Stimulated activated CD8-positive, alpha-beta memory T cell treated with anti-CD3 and anti-CD28 coated beads, Interleukin-12 subunit alpha, Interleukin-12 subunit beta, amount 100 ng/mL, for 4 hours (primary cell): ENCODE data around the gene GPC3.
"Not testable (repeated sequence)": the region's sequence is repeated elsewhere in the genome, so short reads cannot be mapped to it uniquely, and the experiment has no call there.

Experiments used
- DNase-seq: peaks from one replicate; pipeline ENCODE4 v3.0.0-alpha.2; 2020; ENCODE audit warnings: low read depth

The GPC3 gene

DNA sequence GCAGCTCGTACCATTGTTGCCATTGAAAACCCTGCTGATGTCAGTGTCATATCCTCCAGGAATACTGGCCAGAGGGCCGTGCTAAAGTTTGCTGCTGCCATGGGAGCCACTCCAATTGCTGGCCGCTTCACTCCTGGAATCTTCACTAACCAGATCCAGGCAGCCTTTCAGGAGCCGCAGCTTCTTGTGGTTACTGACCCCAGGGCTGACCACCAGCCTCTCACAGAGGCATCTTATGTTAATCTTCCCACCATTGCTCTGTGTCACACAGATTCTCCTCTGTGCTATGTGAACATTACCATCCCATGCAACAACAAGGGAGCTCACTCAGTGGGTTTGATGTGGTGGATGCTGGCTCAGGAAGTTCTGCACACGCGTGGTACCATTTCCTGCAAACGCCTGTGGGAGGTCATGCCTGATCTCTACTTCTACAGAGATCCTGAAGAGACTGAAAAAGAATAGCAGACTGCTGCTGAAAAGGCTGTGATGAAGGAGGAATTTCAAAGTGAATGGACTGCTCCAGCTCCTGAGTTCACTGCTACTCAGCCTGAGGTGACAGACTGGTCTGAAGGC lies 222.3 kb downstream of the GPC3 start:
- not testable (repeated sequence) for DNase-seq

DNA sequence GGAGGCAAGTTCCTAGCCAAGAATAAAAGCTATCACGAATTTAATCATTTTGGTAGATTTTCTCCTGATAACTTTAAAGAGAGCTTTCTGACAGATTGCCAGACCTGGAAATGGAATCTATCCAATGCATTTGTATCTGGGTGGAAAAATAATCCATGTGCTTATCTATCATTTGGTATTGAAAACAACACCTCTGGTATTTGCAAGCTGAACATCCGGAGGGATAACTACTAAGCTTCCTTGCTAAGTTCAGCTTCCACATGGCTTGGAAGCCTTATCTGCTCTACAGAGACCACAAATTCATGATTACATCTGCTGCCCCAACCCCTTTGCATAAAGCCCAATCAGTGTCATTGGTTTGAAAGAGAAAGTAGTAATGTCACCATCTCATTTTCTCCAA lies 230.7 kb downstream of the GPC3 start:
- DNase-seq: no peak

DNA sequence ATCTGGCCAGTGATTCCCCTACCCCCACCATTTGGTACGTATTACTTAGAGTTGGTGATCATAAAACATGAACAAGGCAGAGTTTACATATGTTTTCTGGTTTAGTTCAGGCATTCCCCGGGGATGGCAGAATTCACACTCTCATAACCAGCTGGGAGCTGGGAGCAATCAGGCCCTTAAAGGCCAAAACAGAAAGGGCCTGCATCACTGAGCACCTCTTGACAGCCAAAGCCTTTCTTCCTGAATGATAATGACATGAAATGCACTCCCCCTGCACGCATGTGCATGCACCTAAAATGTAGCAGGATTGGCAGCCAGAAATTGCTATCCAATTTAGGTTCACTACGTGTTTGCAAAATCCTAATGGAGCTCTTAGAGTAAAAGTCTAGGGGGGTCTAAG lies 235.4 kb downstream of the GPC3 start:
- DNase-seq: no peak

DNA sequence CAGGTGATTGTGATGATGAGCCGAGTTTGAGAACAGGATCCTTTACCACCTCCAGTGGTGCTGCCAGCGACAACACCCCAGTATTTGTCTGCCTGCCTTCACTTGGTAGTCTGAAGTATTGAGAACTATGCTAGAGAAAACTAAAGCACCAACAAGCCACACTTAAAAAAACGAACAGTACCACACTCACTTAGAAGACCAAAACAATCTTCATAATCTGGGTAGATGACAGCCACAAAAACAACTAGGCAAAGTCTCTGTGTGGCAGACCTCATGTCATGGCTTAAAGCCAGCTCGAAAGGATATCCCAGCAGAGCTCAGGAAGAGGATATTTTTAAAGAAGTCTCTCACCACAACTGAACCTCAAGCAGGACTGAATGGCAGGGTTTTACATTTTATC lies 236.0 kb downstream of the GPC3 start:
- DNase-seq: no peak

DNA sequence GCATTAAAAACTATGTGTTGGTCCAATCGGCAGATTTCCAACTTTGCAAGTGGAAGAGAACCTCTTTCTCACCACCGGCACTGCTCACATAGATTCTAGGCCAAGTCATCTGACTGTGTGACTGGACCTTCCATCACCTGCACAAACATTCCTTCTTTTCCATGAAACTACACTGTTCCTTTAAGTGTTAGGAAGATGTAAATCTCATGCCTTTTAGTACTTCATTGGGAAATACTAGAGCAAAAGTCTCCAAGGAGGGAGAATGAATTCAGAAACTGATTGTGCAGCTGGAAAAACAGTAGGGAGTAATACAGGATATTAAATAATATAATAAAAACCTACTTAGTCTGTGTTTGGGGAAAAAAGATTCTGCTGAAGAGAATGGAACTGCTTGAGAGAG lies 238.2 kb downstream of the GPC3 start:
- DNase-seq: no peak

DNA sequence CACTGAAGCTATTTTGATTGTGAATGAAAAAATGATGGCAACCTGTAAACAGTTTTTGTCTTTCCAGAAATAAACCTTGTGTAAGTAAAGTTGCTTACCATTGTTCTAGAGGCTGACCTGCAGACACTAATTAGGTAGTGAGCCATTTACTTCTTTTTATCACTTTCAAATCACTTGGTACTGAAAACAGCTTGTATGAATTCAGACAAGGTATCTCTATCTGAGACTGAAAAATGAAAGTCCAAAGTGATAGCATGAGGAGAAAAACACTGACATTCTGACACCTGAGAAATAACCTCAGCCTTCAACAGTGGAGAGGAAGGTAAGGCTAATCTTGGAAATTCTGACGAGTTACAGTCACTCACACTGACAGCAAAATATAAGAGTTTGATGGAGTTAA lies 238.8 kb downstream of the GPC3 start:
- no peak for DNase-seq

DNA sequence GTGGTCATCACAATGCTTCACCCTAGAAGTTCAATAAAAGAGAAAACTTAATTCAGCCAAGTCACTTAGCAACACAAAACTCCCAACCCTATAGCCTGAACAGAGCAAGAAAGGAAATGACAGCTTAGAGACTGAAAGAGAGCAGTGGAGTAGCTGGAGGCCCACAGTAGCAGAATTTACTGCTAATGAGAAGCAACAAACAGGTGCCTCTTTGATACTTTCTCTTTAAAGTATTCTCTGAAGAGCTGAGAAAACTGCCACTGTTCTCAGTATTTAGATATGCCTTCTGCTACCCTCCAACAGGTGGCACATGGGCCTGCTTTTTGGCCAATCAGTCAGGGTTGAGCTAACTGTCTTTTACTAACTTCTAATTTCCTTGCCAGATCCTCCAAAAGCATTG lies 240.0 kb downstream of the GPC3 start:
- DNase-seq: no peak

DNA sequence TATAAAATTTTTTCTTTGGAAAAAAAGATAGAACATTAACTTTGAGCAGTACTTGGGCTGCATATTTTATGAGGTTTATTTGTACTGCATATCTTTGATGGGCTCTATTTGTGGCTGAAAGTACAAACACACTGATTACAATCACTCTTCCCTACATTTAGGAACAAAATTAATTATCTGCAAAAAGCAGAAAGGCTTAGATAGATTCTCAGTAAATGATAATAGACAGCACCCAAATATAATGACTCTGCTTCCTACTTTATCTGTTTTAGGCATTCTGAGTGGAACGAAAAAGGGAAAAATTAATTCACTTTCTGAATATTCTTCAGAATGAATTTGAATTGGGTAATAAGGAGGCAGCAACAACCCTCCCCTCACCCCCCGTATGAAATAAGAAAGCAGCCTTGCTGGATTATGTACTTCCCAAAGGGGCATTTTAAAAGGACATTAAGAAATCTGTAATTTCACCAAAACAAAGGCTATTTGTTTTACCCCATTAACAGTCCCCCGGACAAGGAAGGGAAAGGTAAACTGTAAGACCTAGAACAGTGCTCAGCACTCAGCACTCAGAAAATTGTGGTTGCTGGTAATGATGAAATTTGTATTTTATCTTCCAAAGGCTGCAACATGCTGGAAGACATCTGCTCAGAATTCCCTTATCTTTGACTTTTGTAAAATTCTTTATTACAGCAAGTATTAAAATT lies 242.6 kb downstream of the GPC3 start:
- no peak for DNase-seq

DNA sequence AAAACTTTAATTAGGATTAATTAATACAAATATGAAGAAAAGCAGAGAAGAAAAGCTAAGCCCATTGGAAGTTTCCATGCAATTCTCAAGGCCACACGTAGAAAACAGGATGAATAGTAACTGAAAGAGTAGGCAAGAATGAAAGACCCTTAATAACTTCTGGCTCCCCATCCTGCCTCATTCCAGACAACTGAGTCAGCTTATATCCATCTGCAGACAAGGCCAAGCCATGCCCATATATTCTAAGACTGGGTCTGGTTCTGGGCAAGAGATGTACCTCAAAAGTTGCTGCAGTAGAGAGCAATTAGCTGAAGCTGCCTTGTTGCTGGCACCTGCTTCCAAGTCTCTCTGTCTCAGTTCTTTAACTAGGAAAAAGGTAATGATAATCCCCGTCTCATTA lies 244.1 kb downstream of the GPC3 start:
- no peak for DNase-seq

DNA sequence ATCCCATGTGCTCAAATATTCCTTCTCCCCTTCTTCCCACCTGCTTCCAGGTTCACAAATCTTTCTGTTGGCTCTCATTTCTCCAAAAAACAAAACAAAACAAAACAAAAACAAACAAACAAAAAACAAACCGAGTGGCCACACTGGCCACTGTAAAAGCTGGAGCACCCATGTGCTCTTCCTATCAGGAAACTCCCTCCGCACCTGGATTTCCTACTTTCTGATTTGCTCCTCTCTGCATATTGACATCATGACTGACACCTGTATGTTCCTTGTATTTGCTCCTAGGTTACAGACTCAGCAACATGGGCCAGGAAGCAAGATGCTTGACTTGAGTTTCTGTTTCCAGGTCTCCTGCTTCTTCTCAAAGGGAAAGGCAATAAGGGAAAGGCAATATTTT lies 258.8 kb downstream of the GPC3 start:
- no peak for DNase-seq

DNA sequence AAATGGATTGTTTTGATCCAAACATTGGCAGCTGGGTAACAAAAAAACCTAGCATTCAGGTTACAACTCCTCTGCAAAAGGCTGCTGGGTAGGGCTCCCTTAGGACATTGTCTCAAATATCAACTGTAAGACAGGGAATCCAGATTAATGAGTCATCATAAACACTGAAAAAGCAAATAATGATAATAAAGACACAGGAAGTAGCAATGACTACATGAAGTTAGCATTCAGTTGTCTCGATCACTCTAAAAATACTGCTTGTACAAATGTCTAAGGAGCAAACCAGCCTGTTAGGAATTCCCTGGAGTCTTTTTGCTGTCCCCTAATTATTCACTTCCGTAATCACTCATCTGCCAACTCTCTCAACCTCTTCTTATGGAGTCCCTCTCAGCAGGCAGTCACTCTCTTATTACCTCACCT lies 259.2 kb downstream of the GPC3 start:
- no peak for DNase-seq

DNA sequence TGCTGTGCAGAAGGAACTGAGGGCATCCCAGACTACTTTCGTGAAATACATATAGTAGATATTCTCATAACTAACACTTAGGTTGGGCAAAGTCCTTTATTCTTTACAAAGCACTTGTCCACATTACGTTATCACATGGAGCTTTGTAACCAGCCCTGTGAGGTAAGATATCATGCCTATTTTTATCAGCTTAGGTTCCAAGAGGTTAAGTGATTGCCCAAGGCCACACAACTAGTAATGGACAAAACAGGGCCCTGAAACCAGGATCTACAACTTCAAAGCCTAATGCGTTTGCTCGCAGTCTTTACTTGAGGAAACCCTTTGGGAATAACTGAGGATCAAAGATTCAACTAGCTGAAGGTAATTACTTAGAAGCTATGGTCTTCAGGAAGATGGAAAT lies 261.5 kb downstream of the GPC3 start:
- no peak for DNase-seq

DNA sequence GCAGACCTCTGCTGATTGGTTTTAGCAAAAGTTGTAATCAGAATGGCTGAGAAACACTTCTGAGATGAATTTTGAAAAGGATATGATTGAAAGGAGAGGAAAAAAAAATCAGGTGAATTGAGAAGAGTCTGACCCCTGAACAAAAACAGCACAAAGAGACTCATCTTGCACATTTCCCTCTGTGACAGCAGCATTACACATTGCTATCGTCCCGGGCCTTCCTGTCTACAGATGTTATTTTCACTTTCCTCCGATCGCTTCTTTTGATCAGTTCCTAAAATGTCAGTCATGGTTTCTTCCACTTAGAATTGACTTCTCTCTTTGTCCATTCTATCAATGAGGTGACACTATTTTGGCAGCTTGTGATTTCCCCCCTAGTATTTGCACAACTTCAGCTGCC lies 262.6 kb downstream of the GPC3 start:
- no peak for DNase-seq

DNA sequence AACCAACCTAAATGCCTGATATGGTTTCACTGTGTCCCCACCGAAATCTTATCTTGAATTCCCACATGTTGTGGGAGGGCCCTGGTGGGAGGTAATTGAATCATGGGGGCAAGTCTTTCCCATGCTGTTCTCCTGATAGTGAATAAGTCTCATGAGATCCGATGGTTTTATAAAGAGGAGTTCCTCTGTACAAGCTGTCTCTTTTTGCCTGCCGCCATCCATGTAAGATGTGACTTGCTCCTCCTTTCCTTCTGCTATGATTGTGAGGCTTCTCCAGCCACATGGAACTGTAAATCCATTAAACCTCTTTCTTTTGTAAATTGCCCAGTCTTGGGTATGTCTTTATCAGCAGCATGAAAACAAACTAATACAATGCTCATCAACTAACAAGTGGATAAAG lies 265.1 kb downstream of the GPC3 start:
- DNase-seq: not testable (repeated sequence)

DNA sequence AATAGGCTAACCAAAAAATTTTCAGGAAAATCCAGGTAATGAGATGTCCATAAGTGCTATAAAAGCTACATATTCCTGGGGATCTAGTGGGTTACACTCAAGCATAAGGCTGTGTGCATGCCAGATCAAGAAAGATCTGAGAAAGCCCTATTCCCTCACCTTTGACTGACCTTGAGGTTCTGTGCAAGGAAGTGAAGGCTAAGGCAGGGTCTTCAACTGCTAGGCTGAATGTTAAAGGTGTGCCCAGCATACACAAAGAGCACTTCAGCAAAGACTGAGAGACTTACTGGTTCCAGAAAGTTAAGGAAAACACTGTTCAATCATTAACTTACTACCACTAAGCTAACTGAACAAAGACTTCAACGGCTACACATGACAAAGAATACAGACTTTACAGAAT lies 269.7 kb downstream of the GPC3 start:
- DNase-seq: no peak

DNA sequence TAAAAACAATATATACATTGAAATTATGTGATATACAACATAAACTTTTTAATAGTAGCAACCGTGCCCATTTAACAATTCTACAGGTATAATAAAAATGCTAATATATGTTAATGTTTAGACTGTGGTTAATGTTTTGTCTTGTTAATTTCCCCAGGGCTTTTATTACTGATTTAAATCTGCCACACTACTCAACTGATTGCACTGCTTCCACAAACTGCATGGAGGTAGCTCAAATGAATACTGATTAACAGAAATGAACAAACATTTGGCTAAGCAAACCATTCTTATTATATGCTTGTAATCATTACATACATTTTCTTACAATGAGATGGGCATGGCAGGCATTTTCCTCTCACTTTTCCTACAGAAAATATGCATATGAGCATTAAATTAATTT lies 275.9 kb downstream of the GPC3 start:
- DNase-seq: no peak

DNA sequence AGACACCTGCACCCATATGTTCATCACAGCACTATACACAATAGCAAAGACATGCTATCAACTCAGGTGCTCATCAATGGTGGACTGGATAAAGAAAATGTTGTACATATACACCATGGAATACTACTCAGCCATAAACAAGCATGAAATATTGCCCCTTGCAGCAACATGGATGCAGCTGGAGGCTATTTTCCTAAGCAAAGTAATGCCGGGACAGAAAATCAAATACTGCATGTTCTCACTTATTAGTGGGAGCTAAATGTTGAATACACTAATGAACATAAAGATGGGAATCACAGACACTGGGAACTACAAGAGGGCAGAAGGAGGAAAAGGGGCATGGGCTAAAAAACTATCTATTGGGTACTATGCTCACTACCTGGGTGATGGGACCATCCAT lies 278.5 kb downstream of the GPC3 start:
- no peak for DNase-seq

DNA sequence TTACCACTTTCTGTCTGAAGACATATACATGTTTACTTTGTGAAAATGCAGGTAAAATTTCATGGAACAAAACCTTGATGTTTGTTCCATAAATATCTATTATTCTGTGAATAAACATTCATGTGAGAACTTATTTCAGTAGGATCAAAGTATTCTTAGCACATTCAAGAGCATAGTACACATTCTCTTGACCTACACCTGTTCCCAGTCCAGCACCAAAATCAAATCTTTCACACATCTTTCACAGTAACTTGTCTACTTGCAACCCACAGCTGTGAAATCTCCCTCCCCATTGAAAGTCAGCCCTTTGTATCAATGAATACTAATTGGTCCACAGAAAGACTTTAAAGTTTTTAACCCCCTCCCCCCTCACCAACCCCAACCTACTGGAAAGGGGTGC lies 283.2 kb downstream of the GPC3 start:
- no peak for DNase-seq

DNA sequence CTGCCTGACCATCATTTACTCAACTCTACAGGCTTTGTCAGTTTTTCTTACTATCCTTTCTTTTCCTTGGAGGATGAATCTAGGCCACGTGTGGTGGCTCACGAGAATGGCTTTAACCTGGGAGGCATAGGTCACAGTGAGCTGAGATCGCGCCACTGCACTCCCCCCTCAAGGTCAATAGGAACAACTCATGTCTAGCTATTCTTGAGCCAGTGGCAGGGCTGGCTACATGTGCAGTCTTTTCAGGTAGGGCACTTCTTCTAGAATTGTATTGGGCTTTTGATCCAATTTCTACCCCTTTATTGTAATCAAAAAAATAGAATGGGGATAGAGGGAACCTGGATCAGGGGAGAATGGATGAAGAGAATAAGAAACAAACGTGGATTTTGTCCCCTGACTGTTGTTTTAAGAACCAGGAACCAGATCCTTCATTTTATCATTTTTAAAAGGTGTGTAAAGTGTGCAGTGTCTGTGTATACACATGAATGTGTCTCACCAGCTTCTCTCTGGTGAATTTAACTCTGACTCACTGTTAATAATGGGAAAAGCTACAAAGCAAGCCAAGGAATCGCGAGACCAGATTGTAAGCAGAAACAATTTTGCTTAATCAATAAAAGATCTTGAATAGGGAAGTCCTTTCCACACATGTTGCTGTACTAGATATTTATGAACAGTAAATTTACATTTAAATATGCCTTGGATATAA lies 286.2 kb downstream of the GPC3 start:
- DNase-seq: no peak

DNA sequence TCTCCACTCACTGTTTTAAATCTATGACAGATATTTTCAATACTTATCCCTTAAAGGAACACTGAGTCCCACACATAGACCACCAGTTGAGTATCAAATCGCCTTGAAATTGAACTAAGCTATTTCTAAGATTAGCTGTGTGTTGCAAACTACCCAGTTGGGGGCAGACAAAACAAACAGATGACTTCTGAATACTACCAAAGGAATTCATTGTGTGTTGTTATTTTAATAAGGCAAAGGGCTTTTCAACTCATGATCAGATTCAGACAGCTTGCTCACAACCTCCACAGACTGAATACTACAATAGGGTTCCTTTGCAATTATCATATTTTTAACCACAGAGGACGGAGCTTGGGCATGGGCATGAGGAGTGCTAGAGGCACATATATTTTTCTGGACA lies 287.1 kb downstream of the GPC3 start:
- DNase-seq: no peak

DNA sequence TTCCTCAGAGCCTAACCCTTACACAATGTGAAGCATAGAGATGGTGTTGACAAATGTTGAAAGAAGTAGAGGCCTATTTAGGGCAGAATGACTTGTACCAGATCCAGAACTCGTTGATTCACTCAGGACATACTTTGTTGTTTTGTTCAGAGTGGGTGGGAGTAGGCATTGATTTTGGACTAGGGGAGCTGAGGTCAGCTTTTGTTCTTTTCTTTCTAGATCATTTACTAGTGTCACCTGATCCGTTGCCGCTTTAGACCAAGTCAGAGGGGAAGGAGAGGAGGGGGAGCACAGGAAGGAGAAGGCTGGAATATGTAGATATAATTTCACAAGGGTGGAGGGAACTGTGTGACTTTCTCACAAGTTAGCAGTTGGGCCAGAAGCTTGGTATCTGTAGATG lies 287.7 kb downstream of the GPC3 start:
- DNase-seq: no peak

DNA sequence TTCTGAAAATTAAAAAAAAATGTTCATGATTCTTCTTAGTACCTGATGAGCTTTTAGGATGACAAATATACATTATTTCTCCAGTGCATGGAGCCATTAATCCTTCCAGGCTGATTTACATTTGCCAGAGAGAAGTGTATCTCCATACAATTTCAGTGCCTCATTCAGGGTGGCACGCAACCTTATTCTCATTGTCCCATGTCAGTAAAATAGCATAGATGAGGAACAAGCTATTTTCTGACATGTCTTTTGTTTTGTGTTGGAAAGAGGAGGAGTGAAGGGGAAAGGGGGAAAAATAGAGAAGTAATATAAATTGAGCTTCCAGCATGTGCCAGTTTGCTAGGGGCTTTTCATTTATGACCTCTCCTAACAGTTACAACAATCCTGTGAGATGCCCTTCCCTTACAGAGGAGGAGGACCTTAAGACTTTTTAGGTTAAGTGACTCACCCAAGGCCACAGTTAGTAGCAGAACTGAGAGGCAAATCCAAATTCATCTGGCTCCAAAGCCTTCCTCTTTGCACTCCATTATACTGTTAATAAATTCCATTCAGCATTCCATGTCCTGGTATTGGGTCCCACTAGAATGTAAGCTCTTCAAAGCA lies 295.3 kb downstream of the GPC3 start:
- DNase-seq: no peak

DNA sequence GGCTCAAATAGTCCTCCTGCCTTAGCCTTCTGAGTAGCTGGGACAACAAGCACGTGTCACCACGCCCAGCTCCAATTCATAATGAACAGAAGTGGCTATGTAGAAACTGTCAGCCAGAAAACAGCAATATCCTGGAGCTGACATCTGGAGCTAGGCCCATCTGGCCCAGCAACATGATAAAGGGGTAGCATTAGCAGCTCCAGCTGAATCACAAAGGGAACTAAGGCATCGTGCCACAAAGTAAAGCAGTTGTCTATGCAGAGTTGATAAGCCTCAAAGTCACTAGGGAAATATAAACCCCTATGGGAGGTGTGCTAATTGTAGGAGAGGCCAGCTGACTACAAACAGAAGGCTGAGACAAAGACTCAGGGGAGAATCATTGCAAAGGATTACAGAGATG lies 299.6 kb downstream of the GPC3 start:
- DNase-seq: no peak
